ENCODE data around the gene C19orf25.
"Not testable (repeated sequence)": the region's sequence is repeated elsewhere in the genome, so short reads cannot be mapped to it uniquely, and the experiment has no call there.

Gene C19orf25

GRCh38 chr19:1481893-1482360 is 2.9 kb upstream of the C19orf25 start:
- no peak for DNase-seq (ENCODE audit: low read depth)

- DNase-seq (ENCODE audit: low read depth): no peak
Observed at GRCh38 chr19:1481224-1481892, 2.3 kb upstream of the C19orf25 start.

GRCh38 chr19:1477056-1477455 is 2.0 kb downstream of the C19orf25 start:
- not testable (repeated sequence) for DNase-seq (ENCODE audit: low read depth)

- no peak for DNase-seq (ENCODE audit: low read depth)
Observed at GRCh38 chr19:1475751-1476437, 3.1 kb downstream of the C19orf25 start.

- DNase-seq (ENCODE audit: low read depth): no peak
Observed at GRCh38 chr19:1474765-1475351, 4.2 kb downstream of the C19orf25 start.

GRCh38 chr19:1474011-1474764 is 4.8 kb downstream of the C19orf25 start:
- DNase-seq (ENCODE audit: low read depth): no peak

- DNase-seq (ENCODE audit: low read depth): no peak
Observed at GRCh38 chr19:1473085-1473851, 5.7 kb downstream of the C19orf25 start.

DNA sequence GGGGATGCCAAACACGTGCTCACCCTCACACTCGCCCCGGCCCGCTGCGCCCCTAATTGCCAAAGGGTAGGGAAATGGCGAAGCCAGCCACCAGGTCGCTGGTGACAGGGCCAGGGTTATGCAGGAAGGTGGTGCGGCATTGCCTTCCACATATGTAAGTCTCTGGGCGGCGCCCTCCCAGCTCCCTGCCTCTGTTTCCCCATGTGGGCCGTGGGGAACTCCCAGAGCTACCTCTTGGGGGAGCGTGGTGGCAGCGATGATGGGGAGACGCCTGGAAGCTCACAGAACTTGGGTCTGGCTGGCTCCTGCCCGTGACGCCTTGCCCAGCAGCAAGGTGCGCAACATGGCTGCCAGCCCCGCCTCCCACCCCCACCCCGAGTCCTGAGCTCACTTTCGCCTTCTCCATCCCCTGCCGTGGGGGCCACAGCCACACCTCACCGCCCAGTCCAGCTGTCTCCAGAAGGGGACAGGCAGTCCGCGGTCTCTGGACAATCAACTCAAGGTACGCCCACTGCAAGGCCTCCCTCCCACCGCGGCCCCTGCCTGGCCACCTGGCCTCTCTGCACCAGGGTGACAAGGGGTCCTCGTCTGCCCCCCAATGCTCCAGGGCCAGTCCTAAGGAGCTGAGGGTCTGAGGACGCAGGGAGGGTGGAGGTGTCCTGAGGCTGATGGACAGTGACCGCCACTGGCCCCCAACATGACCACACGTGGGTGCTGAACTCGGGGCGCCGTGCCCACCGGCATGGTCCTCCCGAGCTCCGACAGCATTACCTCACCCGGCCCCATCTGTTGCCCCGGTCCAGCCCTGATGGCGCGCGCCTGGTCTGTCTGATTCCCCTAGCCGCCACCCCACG is 6.6 kb downstream of the C19orf25 start:
- DNase-seq (ENCODE audit: low read depth): no peak

- DNase-seq (ENCODE audit: low read depth): no peak
Observed at GRCh38 chr19:1471515-1472160, 7.4 kb downstream of the C19orf25 start.

DNA sequence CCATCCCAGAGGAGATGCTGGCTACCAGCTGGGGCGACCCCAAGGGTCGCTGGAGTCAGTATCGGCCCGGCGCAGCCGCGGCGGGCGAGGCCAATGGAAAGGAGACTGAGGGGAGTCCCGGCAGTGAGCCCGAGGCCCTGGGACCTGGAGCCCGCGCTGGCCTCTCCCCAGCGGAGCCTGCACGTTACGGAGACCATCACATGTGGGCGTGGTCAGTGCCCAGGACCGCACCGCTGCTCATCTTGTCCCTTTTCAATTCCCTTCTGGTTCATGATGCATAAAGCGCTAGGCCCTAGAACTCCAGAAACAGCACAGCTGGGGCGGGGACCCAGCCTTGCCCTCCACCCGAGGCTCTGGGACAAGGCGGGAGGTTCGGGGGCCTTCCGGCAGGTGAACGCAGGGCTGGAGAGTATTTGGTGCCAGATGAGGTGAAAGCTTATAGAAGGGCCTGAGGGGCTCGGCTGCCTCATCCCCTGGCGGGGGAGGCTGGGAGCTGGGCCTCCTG is 8.0 kb downstream of the C19orf25 start:
- DNase-seq (ENCODE audit: low read depth): no peak

- DNase-seq (ENCODE audit: low read depth): peak; percentile 53
Observed at GRCh38 chr19:1470305-1471009, 8.6 kb downstream of the C19orf25 start.

DNA sequence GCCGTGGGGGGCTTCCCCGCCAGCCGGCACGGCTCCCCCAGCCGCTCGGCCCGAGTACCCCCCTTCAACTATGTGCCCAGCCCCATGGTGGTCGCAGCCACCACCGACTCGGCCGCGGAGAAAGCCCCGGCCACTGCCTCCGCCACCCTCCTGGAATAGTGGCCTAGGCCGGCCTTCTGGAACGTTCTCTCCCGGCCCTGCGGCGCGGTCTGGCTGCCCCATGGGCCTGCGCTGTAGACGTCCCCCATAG is 9.0 kb downstream of the C19orf25 start:
- no peak for DNase-seq (ENCODE audit: low read depth)

DNA sequence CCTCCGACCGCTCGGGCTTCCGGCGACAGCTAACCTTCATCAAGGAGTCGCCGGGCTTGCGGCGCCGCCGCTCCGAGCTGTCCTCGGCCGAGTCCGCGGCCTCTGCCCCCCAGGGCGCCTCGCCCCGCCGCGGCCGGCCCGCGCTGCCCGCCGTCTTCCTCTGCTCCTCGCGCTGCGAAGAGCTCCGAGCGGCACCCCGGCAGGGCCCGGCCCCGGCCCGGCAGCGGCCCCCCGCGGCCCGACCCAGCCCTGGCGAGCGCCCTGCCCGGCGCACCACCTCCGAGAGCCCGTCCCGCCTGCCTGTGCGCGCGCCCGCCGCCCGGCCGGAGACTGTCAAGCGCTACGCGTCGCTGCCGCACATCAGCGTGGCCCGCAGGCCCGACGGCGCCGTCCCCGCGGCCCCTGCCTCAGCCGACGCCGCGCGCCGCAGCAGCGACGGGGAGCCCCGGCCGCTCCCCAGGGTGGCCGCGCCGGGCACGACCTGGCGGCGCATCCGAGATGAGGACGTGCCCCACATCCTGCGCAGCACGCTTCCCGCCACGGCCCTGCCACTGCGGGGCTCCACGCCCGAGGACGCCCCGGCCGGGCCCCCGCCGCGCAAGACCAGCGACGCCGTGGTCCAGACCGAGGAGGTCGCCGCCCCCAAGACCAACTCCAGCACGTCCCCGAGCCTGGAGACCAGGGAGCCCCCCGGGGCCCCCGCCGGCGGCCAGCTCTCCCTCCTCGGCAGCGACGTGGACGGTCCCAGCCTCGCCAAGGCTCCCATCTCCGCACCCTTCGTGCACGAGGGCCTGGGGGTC is 9.6 kb downstream of the C19orf25 start:
- no peak for DNase-seq (ENCODE audit: low read depth)

- no peak for DNase-seq (ENCODE audit: low read depth)
Observed at GRCh38 chr19:1468821-1469254, 10.2 kb downstream of the C19orf25 start.

DNA sequence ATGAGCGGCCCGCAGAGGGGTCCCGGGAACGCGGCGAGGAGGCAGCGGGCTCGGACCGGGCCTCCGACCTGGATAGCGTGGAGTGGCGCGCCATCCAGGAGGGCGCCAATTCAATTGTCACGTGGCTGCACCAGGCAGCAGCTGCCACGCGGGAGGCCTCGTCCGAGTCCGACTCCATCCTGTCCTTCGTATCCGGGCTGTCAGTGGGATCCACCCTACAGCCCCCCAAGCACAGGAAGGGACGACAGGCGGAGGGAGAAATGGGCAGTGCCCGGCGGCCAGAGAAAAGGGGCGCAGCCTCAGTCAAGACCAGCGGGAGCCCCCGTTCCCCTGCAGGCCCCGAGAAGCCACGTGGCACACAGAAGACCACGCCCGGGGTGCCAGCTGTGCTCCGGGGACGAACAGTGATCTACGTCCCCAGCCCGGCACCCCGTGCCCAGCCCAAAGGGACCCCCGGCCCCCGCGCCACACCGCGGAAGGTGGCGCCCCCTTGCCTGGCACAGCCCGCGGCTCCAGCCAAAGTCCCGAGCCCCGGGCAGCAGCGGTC is 10.7 kb downstream of the C19orf25 start:
- no peak for DNase-seq (ENCODE audit: low read depth)

DNA sequence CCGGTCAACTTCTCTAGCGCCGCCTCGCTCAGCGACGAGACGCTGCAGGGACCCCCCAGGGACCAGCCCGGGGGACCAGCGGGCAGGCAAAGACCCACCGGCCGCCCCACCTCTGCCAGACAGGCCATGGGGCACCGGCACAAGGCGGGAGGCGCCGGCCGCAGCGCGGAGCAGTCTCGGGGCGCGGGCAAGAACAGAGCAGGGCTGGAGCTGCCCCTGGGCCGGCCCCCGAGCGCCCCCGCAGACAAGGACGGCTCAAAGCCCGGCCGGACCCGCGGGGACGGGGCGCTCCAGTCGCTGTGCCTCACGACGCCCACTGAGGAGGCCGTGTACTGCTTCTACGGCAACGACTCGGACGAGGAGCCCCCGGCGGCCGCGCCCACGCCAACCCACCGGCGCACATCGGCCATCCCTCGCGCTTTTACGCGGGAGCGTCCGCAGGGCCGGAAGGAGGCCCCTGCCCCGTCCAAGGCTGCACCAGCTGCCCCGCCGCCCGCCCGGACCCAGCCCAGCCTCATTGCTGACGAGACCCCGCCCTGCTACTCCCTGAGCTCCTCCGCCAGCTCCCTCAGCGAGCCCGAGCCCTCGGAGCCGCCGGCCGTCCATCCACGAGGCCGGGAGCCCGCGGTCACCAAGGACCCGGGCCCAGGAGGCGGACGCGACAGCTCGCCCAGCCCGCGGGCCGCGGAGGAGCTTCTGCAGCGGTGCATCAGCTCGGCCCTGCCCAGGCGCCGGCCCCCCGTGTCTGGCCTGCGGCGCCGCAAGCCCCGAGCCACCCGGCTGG is 11.3 kb downstream of the C19orf25 start:
- no peak for DNase-seq (ENCODE audit: low read depth)

DNA sequence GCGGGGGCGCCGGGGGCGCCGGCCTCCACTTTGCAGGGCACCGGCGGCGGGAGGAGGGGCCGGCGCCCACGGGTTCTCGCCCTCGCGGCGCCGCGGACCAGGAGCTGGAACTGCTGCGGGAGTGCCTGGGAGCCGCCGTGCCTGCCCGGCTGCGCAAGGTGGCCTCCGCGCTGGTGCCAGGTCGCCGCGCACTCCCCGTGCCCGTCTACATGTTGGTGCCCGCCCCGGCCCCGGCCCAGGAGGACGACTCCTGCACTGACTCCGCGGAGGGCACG is 11.9 kb downstream of the C19orf25 start:
- DNase-seq (ENCODE audit: low read depth): no peak
